HepG2 (cell line): ENCODE measurements around the gene CYBRD1.

Source experiments
- GABPA ChIP-seq, 2 experiments: IDR thresholded peaks; 2 replicates each; pipeline ENCODE4 v1.6.1; 2011 to 2016; ENCODE audit warnings: low read depth in 2 of 2, low read length in 1 of 2, missing biosample characterization in 1 of 2, missing genetic modification characterization in 1 of 2
- GTF2F1 ChIP-seq: fragments of 150-350 bp; IDR thresholded peaks from 2 replicates; pipeline ENCODE4 v1.6.1; 2014; ENCODE audit warnings: low read length
- HHEX ChIP-seq: IDR thresholded peaks from 2 replicates; pipeline ENCODE4 v1.6.1; 2016; ENCODE audit warnings: control low read depth
- NCOR1 ChIP-seq: fragments of 200-600 bp; sonication (generic); IDR thresholded peaks from 2 replicates; pipeline ENCODE4 v1.7.0; 2017; ENCODE audit warnings: antibody characterized with exemption, low read length, borderline replicate concordance
- SP2 ChIP-seq: sonication (generic); formaldehyde crosslinking; IDR thresholded peaks from 2 replicates; pipeline ENCODE4 v1.5.1; 2020; ENCODE audit warnings: mild to moderate bottlenecking, missing genetic modification reagents
- TEAD2 ChIP-seq: sonication (generic); formaldehyde crosslinking; IDR thresholded peaks from 2 replicates; pipeline ENCODE4 v1.9.0; 2021; ENCODE audit warnings: missing genetic modification reagents
- ZNF317 ChIP-seq: sonication (generic); formaldehyde crosslinking; IDR thresholded peaks from 2 replicates; pipeline ENCODE4 v1.5.0; 2020; ENCODE audit warnings: mild to moderate bottlenecking, missing genetic modification reagents

DNA sequence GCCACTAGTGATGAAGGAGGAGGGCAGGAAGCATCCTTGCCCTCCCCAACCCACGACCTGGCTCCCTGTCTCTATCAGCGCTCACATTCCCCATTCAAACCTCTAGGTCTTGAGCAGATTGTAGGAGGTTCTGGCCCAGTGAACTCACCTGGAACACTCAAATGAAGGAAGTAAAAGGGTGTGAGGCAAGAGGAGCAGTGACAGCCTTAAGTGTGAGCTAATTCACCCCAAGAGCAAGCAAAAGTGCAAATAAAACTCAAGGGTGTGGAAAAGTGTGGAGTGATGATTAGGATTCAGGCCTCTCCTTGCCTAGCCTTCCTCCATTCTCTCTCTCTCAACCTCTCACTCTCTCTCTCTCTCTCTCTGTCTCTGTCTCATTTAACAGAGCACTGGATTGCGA lies 41.0 kb downstream of the CYBRD1 start:
- TF ChIP-seq SP2 (no peak), HHEX (CRISPR knock-in tag) (no peak), ZNF317 (CRISPR knock-in tag) (no peak), TEAD2 (no peak), GTF2F1 (no peak), GABPA (IDR thresholded peaks at IDR 0.05; ENCODE audit: low read depth, low read length) (no peak), GABPA (CRISPR knock-in tag; IDR thresholded peaks at IDR 0.05; ENCODE audit: low read depth) (no peak), NCOR1 (no peak)
